K562 (cell line): ENCODE measurements around the gene HSPA14. TPM values are rescaled to one million over a fixed set of nuclear protein-coding genes. Genes with fewer than 3 reads are reported as not detected.
A peak's percentile ranks its signal among the peaks of the same experiment; 100 is the strongest.
"Not testable (repeated sequence)": the region's sequence is repeated elsewhere in the genome, so short reads cannot be mapped to it uniquely, and the experiment has no call there.

Source experiments
- ATAC-seq: fragments of 200-7000 bp; cut with Tn5 transposase; 3 replicates; pipeline ENCODE4 v1.9.1; 2020; ENCODE audit warnings: moderate library complexity
- BruUV-seq: library from RNA; stranded (reverse); fragments of 400-500 nt; replicated peaks from 2 replicates; lab custom pipeline; 2021; lab: Mats Ljungman, UMichigan
- CTCF ChIA-PET: fragments of 300-600 bp; formaldehyde crosslinking; extraction: SDS; loops from one replicate; lab custom pipeline; 2021; ENCODE audit warnings: low intra/inter-chr PET ratio; lab: Yijun Ruan, JAX
- POLR2A ChIA-PET: fragments of 300-600, 350-650 bp; sonication (Branson Sonifier 250); formaldehyde crosslinking; extraction: SDS; loops from one replicate; lab custom pipeline; 2021; ENCODE audit warnings: antibody characterized with exemption, inconsistent platforms; lab: Yijun Ruan, JAX
- DNase-seq, 4 experiments: peaks; one replicate each; pipeline versions ENCODE4 v3.0.0 to v3.0.0-alpha.2; 2011 to 2018; ENCODE audit warnings: low spot score in 3 of 4, mixed read lengths in 3 of 4; ENCODE audit errors: extremely low read depth in 1 of 4
- FAIRE-seq: peaks from 2 replicates; lab custom pipeline; 2011; peaks lifted over from hg19 to GRCh38; lab: Jason Lieb, UNC
- H2AFZ ChIP-seq: 2 replicates; pipeline ENCODE4 v1.6.0; 2011; ENCODE audit warnings: low read depth, low read length, control low read depth, inconsistent platforms
- H3K27ac ChIP-seq: fragments of 200-600 bp; 3 replicates; pipeline ENCODE4 v1.8.0; 2011; ENCODE audit warnings: low read depth, mild to moderate bottlenecking, control low read depth, inconsistent platforms, low read length, moderate library complexity, mixed read lengths; ENCODE audit errors: extremely low read depth
- H3K27me3 ChIP-seq, 2 experiments: fragments of 300-600 bp in 1 of 2; 2 replicates in 1 of 2; 3 replicates in 1 of 2; pipeline versions ENCODE4 v1.6.0 to v1.8.0; 2011; ENCODE audit warnings: inconsistent platforms in 2 of 2, low read length in 2 of 2, mild to moderate bottlenecking in 1 of 2, mixed read lengths in 1 of 2, moderate library complexity in 1 of 2; ENCODE audit not compliant: control insufficient read depth in 2 of 2, insufficient read depth in 2 of 2
- H3K36me3 ChIP-seq: fragments of 300-600 bp; 3 replicates; pipeline ENCODE4 v1.8.0; 2011; ENCODE audit warnings: mild to moderate bottlenecking, low read length, inconsistent platforms; ENCODE audit not compliant: control insufficient read depth, insufficient read depth
- H3K4me1 ChIP-seq, 2 experiments: fragments of 200-600 bp in 1 of 2; replicated peaks in 1 of 2; 2 replicates in 1 of 2; 3 replicates in 1 of 2; pipeline versions ENCODE4 v1.5.1 to v1.8.0; 2011; ENCODE audit warnings: inconsistent platforms in 2 of 2, low read length in 2 of 2, mild to moderate bottlenecking in 1 of 2, mixed read lengths in 1 of 2, moderate library complexity in 1 of 2; ENCODE audit not compliant: control insufficient read depth in 2 of 2, insufficient read depth in 2 of 2
- H3K4me2 ChIP-seq: 2 replicates; pipeline ENCODE4 v1.6.1; 2011; ENCODE audit warnings: low read length, control low read depth, inconsistent platforms, mixed read lengths; ENCODE audit not compliant: insufficient read depth
- H3K4me3 ChIP-seq: fragments of 200-600 bp; sonication (generic), shearing (Covaris generic); 2 replicates; pipeline ENCODE4 v1.5.1; 2016; ENCODE audit warnings: control low read depth, inconsistent platforms
- H3K79me2 ChIP-seq: fragments of 200-600 bp; 3 replicates; pipeline ENCODE4 v1.8.0; 2011; ENCODE audit warnings: low read length, inconsistent platforms; ENCODE audit not compliant: control insufficient read depth, insufficient read depth
- H3K9ac ChIP-seq, 2 experiments: 2 replicates each; pipeline versions ENCODE4 v1.6.0 to v1.6.1; 2011; ENCODE audit warnings: low read depth in 2 of 2, low read length in 2 of 2, control low read depth in 1 of 2, inconsistent platforms in 1 of 2, mild to moderate bottlenecking in 1 of 2, mixed read lengths in 1 of 2; ENCODE audit not compliant: insufficient read depth in 1 of 2
- H3K9me1 ChIP-seq: one replicate; pipeline ENCODE4 v1.6.0; 2011; ENCODE audit warnings: inconsistent platforms, mild to moderate bottlenecking, low read length, moderate library complexity; ENCODE audit not compliant: control insufficient read depth, insufficient read depth
- H3K9me3 ChIP-seq: replicated peaks from 2 replicates; pipeline ENCODE4 v1.5.1; 2011; ENCODE audit warnings: low read depth, low read length, inconsistent platforms; ENCODE audit not compliant: control insufficient read depth, insufficient read depth
- H4K20me1 ChIP-seq: replicated peaks from 2 replicates; pipeline ENCODE4 v1.6.1; 2011; ENCODE audit warnings: low read length, inconsistent platforms, mixed read lengths; ENCODE audit not compliant: control insufficient read depth, insufficient read depth
- RB1 ChIP-seq: fragments of 450-650 bp; IDR thresholded peaks from 2 replicates; pipeline ENCODE4 v1.6.1; 2017; ENCODE audit warnings: low read depth, mild to moderate bottlenecking
- RFX1 ChIP-seq: fragments of 450-650 bp; IDR thresholded peaks from 2 replicates; pipeline ENCODE4 v1.6.1; 2016; ENCODE audit warnings: mild to moderate bottlenecking, moderate library complexity
- RFX5 ChIP-seq: IDR thresholded peaks from 2 replicates; pipeline ENCODE4 v1.6.1; 2011; ENCODE audit warnings: low read depth, mild to moderate bottlenecking, improper control_type of control experiment, low read length
- U2AF1 ChIP-seq: fragments of 200-400 bp; formaldehyde crosslinking; optimal IDR thresholded peaks from 2 replicates; pipeline ENCODE3; 2017; ENCODE audit warnings: mild to moderate bottlenecking, low read depth, low read length, moderate library complexity
- ZKSCAN3 ChIP-seq: fragments of 250-450 bp; sonication (Bioruptor Pico); IDR thresholded peaks from 2 replicates; pipeline ENCODE4 v1.4.0; 2020
- ZNF146 ChIP-seq: IDR thresholded peaks from one replicate; pipeline ENCODE4 v1.6.1; 2018; ENCODE audit warnings: missing compliant biosample characterization; ENCODE audit not compliant: unreplicated experiment
- WGBS: fragments of 100-300 bp; shearing (Covaris generic); methylation state at CpG from one replicate; pipeline ENCODE4 v1.1.6; 2016; ENCODE audit warnings: low coverage, mixed read lengths; ENCODE audit not compliant: insufficient coverage; ENCODE audit errors: missing lambda C conversion rate; 5-methylcytosine and 5-hydroxymethylcytosine counted together
- in situ Hi-C: fragments of 300-500 bp; cut with MboI; formaldehyde crosslinking; loops from 4 replicates; pipeline ENCODE4 v1.15.0; 2018; ENCODE audit warnings: inconsistent platforms, mixed read lengths
- intact Hi-C: fragments of 100-400 bp; cut with micrococcal nuclease; formaldehyde crosslinking; loops from 2 replicates; pipeline ENCODE4 v1.14.2; 2022
- polyA plus RNA-seq, 8 experiments: library from polyadenylated mRNA; depleted of rRNA in 4 of 8; stranded (reverse) in 5 of 8; unstranded in 3 of 8; fragments of >200 nt; fragmentation: Nextera tagmentation in 2 of 8; fragmentation: Illumina TruSeq in 1 of 8; extraction: Ambion mirVana in 2 of 8; extraction: Trizol in 1 of 8; gene quantifications; 2 replicates each; pipeline versions ENCODE4 v1.2.1 to v1.2.3, GENCODE V29; 2011 to 2014; ENCODE audit warnings: inconsistent platforms in 1 of 8, missing spikeins in 1 of 8
- total RNA-seq, 7 experiments: library from RNA; depleted of rRNA in 6 of 7; stranded (reverse); fragments of >200 nt in 6 of 7; fragmentation: Illumina TruSeq in 2 of 7; extraction: Trizol in 2 of 7; gene quantifications; 2 replicates each; pipeline versions ENCODE4 v1.2.1 to v1.2.3, GENCODE V29; 2011 to 2021; ENCODE audit warnings: low replicate concordance in 1 of 7

Gene HSPA14
- total and polyA plus RNA-seq, 9 of the 15 experiments (the other 6 are each of a cell fraction or from before 2014, with no cell fraction given): 41.9 to 75.0 (median 63.2) TPM

DNA sequence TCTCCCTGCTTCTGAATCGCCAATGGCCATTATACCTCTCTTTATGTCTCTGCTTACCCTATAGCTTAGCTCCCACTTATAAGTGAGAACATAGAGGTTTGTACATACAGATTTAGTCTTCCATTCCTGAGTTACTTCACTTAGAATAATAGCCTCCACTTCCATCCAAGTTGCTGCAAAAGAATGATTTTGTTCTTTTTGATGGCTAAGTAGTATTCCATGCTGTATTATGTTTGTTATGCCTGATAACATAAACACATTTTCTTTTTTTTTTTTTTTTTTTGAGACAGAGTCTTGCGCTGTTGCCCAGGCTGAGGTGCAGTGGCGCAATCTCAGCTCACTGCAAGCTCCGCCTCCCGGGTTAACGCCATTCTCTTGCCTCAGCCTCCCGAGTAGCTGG is 21.4 kb upstream of the HSPA14 start:
- ATAC-seq, H3K9me1 ChIP-seq, H3K4me2 ChIP-seq, H3K36me3 ChIP-seq, FAIRE-seq, CTCF ChIA-PET, H3K27ac ChIP-seq, H3K9ac ChIP-seq, H3K4me3 ChIP-seq, H3K9me3 ChIP-seq, DNase-seq, H3K27me3 ChIP-seq, intact Hi-C loops, in situ Hi-C loops, BruUV-seq, H3K4me1 ChIP-seq, H4K20me1 ChIP-seq, H2AFZ ChIP-seq, POLR2A ChIA-PET, H3K79me2 ChIP-seq: not testable (repeated sequence)
- peak; percentile 50 for TF ChIP-seq ZNF146 (CRISPR knock-in tag)
- 0% methylated on average over 1 of the region's 7 CpGs for WGBS

DNA sequence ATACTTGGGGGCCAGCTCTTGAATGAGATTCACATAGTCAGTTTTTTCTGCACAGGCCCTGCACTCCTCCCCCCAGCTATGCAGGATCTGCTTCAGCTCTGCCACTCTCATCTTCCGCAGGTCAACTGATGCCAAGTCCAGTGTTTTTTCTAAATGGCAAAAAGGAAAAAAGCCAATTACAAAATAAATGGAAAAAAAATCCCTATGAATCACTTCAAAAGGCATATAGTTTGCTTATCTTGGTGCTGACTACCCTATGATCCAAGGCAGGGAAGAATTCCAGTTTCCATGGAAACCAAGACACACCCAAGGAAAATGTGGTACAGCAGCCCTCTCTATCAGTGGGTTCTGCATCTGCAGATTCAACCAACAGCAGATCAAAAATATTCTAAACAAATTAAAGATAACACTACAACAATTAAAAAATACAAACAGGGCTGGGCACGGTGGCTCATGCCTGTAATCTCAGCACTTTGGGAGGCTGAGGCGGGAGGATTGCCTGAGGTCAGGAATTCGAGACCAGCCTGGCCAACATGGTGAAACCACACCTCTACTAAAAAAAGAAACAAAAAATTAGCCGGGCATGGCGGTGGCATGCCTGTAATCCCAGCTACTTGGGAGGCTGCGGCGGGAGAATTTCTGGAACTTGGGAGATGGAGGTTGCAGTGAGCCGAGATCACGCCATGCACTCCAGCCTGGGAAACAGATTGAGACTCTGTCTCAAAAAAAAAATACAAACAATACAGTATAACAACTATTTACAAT is 17.9 kb upstream of the HSPA14 start:
- Histone ChIP-seq H3K36me3 (no peaks in the 10 kb centered on the region), H3K9ac (no peak overlapping the region), H3K4me3 (no peak overlapping the region), H2AFZ (peak overlapping the region; percentile 79), H3K4me2 (peak overlapping the region; percentile 51), H3K9me3 (no peaks in the 10 kb centered on the region), H3K27ac (no peak overlapping the region), H3K79me2 (no peaks in the 10 kb centered on the region), H3K27me3 (peaks cover 8 to 10% of the 10 kb centered on the region in 2 experiments; a peak in 4 of 5 replicates), H3K4me1 (no peaks in the 10 kb centered on the region; a peak in 1 of 5 replicates), H4K20me1 (no peaks in the 10 kb centered on the region), H3K9me1 (no peaks in the 10 kb centered on the region)
- FAIRE-seq (no peak), ATAC-seq (no peak), DNase-seq (no peak)
- no TSS peak for BruUV-seq
- ChIA-PET CTCF (no interaction called here), POLR2A (interaction anchor here (1.1 kb wide), 1 partner anchor 17 kb away, joined by 3 read pairs; the partner anchor contains the start of gene CDNF)
- WGBS: 36% methylated on average over 10 of the region's 10 CpGs
- TF ChIP-seq RFX5 (no peak), ZKSCAN3 (CRISPR knock-in tag) (no peak), RFX1 (peak; percentile 82), RB1 (no peak), U2AF1 (no peak)
- in situ Hi-C loops (no loop called here), intact Hi-C loops (no loop called here)
